Measurements from ENCODE around the gene MDH1. TPM values are rescaled to one million over a fixed set of nuclear protein-coding genes. Genes with fewer than 3 reads are reported as not detected.
"Not testable (repeated sequence)": the region's sequence is repeated elsewhere in the genome, so short reads cannot be mapped to it uniquely, and the experiment has no call there.

Gene MDH1
- total RNA-seq: 172 and 175 TPM in 2 replicates

DNA sequence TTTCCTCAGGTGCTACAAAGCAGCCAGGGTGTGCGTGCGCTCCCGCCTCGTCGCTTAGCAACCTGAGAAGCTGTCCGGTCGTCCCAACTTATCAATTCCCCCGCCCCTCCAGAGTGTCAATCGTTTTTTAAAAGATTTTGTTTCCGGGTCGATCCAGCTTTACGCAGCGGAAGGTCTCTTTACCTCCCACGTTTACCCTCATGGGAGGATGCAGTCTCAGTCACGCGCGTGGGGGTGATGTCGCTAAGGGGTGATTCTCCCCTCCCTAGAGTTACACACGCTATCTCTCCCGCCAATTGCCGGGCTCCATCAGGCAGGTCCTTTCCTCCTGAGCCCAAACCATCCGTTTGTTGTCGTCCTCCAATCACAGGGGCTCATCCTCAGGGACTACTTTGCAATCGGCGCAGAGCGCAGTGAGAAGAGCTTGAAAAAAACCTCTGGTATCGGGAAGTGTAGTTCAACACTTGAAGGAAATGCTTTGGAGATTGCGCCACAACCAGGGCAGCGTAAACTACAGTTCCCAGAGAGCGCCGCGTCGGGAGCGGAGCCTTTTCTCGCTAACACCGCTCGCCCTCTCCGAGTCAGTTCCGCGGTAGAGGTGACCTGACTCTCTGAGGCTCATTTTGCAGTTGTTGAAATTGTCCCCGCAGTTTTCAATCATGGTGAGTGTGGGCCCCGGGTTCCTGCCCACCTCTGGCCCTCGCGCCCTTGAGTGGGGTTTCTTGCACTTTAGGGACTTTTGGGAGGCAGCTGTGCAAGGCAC lies at the start of gene MDH1, which contains the start of gene WDPCP:
TSS of gene MDH1 (plus strand) at position 579 of the 763 bp plus-strand sequence. CDS start at position 660, 81 bp downstream.
TSS of gene WDPCP (minus strand) at position 93 of the 763 bp plus-strand sequence. CDS start 206 bp downstream, outside the sequence.
- intact Hi-C loops (cut with micrococcal nuclease): loop anchor here (1.0 to 5.0 kb wide), 22 partner anchors 253 to 1894 kb away; partner anchors contain the start of genes ACTR2, AFTPH, CCT4 and CEP68

DNA sequence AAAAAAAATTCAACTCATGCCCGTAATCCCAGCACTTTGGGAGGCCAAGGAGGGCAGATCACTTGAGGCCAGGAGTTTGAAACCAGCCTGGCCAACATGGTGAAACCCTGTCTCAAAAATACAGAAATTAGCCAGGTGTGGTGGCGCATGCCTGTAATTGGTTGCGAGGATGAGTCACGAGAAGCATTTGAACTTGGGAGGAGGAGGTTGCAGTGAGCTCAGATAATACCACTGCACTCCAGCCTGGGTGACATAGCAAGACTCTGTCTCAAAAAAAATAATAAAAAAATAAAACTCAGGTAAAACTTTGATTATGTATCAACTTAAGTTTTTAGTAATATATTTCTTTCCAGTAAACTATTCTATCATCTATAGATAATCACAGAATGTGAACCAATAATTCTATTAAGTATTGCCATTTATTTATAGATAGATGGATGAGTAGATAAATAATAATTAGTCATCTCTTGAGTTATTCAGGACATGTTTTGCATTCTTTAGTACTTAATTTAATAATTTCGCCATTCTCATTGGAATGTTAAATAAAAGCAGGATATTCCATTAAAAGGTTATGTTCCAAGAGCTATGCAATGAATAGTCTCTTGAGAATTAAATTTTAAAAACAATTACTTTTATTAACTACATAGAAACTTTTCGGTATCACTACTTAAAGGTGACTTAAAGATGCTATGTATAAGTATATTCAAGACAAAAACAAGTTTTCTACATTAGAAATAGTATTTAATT lies 49.2 kb upstream of the MDH1 start:
- intact Hi-C loops (cut with micrococcal nuclease): loop anchor here (5.0 kb wide), 1 partner anchor 1082 kb away; no protein-coding TSS in a partner anchor

DNA sequence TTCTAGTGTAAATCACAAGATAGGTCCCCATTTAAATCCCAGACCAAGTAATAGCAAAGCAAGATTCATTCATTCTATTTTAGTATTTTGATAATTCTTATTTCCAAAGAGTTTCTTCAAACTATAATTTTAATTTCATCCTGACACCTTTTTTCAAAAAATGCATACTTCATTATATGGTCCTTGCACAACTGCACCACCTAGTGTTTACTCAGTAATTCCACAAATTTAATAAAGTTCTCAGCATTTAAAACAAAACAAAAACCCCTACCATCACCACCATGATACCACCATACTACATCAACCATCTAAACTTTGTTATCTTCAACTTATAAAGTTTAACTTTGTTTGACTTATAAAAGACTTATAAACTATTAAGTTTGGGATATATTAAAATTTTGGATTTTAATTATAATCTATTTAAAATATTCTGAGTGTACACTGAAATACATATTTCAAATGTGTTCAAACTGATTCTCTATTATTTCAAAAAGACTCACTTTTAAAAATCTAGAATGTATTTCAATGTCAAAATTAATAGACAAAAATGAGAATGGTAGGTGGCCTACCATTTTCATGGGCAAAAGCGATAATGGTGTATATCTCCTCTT lies 44.6 kb upstream of the MDH1 start:
- intact Hi-C loops (cut with micrococcal nuclease): loop anchor here (1.0 to 5.0 kb wide), 2 partner anchors 757 to 1087 kb away; no protein-coding TSS in a partner anchor

DNA sequence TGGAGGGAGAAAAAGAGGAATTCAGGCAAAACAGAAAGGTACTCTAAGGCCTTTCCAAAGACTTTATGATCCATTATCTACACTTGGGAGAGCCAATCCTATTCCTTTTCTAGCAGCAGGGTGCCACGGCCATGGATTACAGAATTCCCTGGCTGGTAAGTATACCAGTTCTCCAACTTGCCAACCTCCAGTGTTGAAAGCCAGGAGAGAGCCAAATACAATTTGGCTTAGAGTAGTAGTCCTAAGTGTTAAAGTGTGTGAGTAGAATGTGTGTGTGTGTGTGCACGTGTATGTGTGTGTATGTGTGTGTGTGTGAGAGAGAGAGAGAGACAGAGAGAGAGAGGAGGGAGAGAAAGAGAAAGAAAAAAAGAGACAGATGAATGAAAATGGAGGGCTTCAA lies 43.7 kb upstream of the MDH1 start:
- intact Hi-C loops (cut with micrococcal nuclease): loop anchor here (5.0 kb wide), 1 partner anchor 98 kb away; no protein-coding TSS in a partner anchor

DNA sequence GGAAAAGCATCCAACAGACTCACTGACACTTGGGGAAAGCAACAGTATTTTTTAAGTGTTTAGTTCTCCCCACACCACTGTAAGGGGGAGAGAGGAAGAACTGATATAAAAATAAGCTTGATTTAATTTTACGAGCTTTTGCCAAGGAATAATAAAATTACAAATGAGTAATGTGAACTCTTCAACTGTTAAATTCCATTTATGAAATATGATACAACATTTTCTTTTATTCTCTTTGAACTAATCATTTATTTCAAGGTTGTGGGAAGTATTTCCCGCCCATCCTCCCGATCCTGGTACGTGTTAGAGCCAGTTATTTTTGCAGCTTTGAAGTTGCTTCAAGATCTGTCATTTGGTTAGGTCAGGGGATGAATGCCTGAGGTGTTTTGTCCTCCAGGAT lies 35.7 kb upstream of the MDH1 start:
- intact Hi-C loops (cut with micrococcal nuclease): no loop called here

DNA sequence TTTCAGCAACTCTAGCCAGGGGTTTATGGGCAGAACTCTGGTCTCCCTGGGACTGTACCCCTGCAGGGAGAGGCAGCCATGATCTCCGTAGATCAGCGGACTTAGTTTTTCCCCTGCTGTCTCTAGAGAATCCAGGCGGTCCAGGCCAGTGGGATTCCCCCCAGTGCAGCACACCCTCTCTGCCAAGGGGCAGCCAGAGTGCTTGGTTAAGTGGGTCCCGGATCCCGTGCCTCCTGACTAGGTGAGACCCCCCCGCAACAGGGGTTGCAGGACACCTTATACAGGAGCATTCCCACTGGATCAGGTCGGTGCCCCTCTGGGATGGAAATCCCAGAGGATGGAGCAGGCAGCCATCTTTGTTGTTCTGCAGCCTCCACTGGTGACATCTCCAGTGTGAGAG lies 33.5 kb upstream of the MDH1 start:
- intact Hi-C loops (cut with micrococcal nuclease): no loop called here

DNA sequence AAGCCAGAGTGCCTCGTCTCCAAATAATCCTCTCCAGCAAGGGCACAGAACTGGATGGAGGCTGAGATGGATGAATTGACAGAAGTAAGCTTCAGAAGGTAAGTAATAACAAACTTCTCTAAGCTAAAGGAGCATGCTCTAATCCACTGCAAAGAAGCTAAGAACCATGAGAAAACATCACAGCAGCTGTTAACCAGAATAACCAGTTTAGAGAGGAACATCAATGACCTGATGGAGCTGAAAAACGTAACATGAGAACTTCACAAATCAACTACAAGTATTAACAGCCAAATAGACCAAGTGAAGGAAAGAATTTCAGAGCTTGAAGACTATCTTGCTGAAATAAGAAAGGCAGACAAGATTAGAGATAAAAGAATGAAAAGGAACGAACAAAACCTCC lies 32.8 kb upstream of the MDH1 start:
- intact Hi-C loops (cut with micrococcal nuclease): no loop called here

DNA sequence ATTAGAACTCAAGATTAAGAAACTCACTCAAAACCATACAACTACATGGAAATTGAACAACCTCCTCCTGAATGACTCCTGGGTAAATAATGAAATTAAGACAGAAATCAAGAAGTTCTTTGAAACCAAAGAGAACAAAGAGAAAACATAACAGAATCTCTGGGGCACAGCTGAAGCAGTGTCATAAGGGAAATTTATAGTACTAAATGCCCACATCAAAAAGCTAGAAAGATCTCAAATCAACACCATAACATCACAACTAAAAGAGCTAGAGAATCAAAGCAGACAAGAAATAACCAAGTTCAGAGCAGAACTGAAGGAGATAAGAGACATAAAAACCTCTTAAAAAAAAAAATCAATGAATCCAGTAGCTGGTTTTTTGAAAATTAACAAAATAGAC lies 30.9 kb upstream of the MDH1 start:
- intact Hi-C loops (cut with micrococcal nuclease): not testable (repeated sequence)

DNA sequence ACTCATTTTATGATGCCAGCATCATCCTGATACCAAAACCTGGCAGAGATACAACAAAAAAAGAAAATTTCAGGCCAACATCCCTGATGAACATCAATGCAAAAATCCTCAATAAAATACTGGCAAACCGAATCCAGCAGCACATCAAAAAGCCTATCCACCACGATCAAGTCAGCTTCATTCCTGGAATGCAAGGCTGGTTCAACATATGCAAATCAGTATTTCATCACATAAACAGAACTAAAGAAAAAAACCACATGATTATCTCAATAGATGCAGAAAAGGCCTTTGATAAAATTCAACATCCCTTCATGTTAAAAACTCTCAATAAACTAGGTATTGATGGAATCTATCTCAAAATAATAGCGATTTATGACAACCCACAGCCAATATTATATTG lies 29.8 kb upstream of the MDH1 start:
- intact Hi-C loops (cut with micrococcal nuclease): not testable (repeated sequence)

DNA sequence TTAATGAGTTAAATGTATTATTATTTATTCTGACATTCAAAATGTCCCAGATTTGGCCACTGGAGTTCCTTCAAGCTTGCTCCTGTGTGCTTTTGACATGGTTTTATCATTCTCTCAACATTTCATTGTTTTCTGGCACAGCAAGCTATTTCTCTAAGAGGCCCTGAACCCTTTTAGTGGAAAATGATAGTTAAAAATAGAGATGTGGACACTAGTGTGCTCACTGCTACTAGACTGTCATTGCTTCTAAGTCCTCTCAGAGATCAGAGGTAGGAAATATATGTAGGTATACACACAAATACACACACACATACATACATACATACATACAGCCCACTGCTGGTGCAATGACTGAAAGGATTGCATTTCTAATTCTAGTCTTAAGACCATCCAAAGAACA lies 26.0 kb upstream of the MDH1 start:
- intact Hi-C loops (cut with micrococcal nuclease): loop anchor here (5.0 kb wide), 1 partner anchor 195 kb away; no protein-coding TSS in a partner anchor

DNA sequence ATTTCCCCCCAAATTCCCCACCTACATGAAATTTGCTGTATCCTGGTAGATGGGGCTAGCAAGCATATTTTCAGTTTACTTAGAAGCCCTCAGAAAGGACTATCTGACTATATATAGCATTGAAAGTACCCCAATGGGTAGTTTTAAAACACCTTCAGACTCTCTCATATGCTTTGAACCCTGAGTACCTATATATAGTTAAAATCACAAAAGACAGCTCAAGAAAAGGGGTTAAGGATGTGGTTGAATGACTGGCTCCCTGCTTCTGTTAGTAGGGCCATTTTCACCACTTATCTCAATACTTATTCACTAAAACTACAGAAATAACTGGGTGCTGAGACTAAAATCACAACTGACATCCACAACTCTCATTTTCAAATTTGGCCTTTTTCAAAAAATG lies 19.0 kb upstream of the MDH1 start:
- intact Hi-C loops (cut with micrococcal nuclease): no loop called here

DNA sequence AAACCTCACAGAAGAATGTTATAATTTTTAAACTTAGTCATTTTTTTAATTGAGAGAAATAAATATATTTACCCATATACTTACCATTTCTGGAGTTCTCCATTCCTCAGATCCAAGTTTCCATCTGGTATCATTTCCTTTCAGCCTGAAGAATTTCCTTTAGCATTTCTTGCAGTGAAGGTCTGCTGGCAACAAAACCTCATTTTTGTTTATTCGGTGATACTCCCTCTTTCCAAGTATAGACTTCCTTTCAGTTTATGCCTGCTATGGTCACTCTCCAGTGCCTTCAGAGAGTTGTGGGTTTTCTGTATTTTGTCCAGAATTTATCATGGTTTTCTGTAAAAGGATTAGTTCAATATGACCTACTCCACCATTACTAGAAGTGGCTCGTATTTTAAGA lies 17.5 kb upstream of the MDH1 start:
- intact Hi-C loops (cut with micrococcal nuclease): no loop called here

DNA sequence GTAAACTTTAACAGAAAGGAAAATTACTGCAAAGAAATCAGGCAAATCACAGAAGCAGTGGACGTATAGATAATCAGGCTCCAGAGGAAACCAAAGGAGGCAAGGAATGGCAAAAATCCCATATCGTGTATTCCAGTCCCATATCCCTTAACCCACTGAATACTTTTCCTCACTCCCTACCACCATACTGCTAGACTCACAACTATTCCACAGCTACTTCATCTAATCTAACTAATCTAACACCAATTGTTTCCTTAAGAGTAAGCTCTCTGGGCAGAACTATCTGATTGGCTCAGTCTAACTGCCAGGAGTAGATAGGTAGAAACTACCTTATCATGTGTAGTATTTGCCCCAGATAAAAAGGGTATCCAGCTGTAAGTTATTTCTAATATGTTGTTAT lies 16.8 kb upstream of the MDH1 start:
- intact Hi-C loops (cut with micrococcal nuclease): no loop called here

DNA sequence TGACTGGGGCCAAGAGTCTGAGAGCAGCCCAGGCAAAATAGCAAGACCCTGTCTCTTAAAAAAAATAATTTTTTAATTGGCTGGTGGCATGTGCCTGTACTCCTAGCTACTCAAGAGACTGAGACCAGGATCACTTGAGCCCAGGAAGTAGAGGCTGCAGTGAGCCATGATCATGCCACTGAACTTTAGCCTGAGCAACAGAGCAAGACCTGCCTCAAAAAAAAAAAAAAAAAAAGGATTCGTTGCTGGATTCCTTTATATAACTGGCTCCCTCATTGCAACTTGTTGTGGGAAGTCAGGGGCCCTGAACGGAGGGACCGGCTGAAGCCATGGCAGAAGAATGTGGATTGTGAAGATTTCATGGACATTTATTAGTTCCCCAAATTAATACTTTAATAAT lies 15.7 kb upstream of the MDH1 start:
- intact Hi-C loops (cut with micrococcal nuclease): not testable (repeated sequence)

DNA sequence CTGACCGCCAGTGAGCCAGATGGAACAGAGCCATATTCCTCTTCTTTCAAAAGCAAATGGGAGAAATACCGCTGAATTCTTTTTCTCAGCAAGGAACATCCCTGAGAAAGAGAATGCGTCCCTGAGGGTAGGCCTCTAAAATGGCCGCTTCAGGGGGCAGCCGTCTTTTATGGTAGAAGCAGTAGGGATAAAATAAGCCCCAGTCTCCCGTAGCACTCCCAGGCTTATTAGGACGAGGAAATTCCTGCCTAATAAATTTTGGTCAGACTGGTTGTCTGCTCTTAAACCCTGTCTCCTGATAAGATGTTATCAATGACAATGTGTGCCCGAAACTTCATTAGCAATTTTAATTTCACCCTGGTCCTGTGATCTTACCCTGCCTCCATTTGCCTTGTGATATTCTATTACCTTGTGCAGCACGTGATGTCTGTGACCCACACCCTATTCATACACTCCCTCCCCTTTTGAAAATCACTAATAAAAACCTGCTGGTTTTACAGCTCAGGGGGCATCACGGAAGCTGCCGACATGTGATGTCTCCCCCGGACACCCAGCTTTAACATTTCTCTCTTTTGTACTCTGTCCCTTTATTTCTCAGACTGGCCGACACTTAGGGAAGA lies 14.9 kb upstream of the MDH1 start:
- intact Hi-C loops (cut with micrococcal nuclease): not testable (repeated sequence)

DNA sequence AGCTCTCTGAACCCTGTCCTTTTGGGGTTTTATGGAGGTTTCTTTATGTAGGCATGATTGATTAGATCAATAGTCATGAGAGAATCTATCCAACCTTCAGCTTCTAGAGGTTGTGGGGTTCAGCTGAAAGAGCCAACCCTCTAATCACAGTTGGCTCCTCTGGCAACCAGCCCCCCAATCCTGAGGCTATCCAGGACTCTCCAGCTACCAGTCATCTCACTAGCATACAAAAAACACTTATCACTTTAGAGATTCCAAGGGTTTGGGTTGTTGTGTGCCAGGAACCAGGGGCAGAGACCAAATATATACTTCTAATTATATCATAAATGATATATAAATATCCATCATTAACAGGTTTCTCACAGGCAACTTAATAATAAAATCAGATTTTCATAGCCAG lies 12.2 kb upstream of the MDH1 start:
- intact Hi-C loops (cut with micrococcal nuclease): no loop called here

DNA sequence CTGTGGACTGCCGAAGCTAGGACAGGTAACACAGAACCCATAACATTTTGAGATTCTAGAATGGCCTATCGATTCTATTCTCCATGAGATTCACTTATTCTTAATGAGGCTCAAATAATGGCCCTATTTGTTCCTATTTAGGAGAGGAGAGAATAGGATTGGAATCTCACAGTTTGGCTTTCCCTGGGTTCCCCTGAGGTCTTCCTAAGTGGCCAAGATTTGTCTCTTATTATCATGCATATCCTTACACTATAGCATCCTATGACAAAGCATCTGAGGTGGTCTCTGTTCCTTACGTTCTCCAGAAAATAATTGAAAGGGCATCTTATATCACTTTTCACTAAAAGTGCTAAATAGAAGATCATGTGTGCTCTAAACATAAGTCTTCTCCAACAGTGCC lies 10.0 kb upstream of the MDH1 start:
- intact Hi-C loops (cut with micrococcal nuclease): no loop called here

DNA sequence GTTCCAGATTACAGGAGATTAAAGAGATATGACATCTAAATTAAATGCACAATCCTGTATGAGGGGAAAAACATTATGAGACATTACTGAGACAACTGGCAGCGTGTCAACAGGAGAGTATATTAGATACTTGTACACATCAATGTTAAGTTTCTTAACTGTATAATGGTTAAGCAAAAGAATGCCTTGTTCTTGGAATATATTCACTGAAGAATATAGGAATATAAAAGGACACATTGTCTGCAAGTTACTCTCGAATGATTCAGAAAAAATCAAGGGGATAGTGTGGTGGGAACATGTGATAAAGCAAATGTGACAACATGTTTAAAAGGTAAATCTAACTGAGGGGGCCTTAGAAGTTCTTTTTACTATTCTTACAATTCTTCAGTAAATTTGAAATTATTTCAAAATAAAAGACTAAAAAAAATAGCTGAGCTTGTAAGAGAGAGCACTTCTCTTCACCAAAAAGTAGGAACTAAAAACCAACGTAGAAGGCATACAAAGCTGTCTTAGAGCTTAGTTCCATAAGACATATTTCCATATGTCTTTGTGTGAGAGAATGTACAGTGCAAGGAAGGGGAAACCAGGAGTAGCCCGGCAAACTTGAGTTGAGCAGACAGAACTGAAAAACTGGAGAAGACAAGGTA lies 8.0 kb upstream of the MDH1 start:
- intact Hi-C loops (cut with micrococcal nuclease): no loop called here

DNA sequence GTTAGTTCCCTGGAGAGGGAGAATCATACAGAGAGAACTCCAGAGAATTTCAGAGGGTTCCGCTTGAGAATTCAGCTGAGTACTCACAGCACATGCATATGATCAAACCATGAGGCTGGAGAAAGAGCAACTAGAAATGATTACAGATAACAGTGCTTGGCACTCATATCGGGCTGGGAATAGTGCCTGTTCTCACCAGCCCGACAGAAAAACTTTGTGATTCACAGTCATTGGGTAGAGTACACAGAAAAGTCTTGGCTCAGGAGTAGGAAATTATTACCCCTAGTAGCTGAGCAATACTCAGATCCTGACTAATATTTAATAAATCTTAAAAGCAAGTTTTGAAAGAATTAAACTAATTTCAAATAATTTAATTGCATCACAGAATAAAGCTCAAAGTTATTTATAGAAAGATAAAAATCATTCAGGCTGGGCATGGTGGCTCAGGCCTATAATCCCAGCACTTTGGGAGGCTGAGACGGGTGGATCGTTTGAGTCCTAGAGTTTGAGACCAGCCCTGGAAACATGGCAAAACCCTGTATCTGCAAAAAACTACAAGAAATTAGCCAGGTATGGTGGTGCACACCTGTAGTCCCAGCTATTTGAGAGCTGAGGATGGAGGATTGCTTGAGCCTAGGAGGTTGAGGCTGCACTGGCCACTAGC lies 7.3 kb upstream of the MDH1 start:
- intact Hi-C loops (cut with micrococcal nuclease): no loop called here

DNA sequence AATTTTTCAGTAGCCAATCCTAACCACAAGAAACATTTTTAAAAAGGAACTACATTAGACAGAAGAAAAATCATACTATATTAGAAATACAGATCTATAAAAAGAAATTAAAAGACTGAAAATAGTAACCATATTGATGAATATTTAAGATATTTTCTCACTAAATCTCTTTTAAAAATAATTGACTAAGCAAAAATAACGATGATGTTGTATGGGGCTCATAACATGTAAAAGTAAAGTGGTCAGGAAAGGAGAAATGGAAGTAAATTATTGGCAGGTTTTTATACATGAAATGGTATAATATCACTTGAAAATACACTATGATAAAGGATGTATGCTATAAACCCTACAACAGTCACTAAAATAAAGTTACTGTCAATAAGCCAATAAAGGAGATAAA lies 5.9 kb upstream of the MDH1 start:
- intact Hi-C loops (cut with micrococcal nuclease): no loop called here

Measured in T-helper 1 cell treated with Interleukin-12 subunit alpha and Interleukin-12 subunit beta and Interleukin-4 antibody, amounts not matched to agents 30 ng/mL and 1 ng/mL, for 36 hours (primary cell).